Endothelial cell of umbilical vein (primary cell): Measurements from ENCODE around the gene KCNMB4. TPM values are rescaled to one million over a fixed set of nuclear protein-coding genes. Genes with fewer than 3 reads are reported as not detected.
A peak's percentile ranks its signal among the peaks of the same experiment; 100 is the strongest.

Source experiments
- BruUV-seq: library from RNA; stranded (reverse); fragments of 400-500 nt; replicated peaks from 2 replicates; lab custom pipeline; 2021; lab: Mats Ljungman, UMichigan
- CTCF ChIA-PET: fragments of 300-600, 350-600 bp; sonication (Branson Sonifier 250); formaldehyde crosslinking; loops from one replicate; lab custom pipeline; 2021; ENCODE audit warnings: antibody characterized with exemption, inconsistent platforms; lab: Charles Lee
- POLR2A ChIA-PET: fragments of 300-600, 350-600 bp; sonication (Branson Sonifier 250); formaldehyde crosslinking; loops from one replicate; lab custom pipeline; 2021; ENCODE audit warnings: antibody characterized with exemption, inconsistent platforms; lab: Charles Lee
- DNase-seq: peaks from one replicate; pipeline ENCODE4 v3.0.0-alpha.2; 2011; ENCODE audit warnings: low read depth, low spot score
- FAIRE-seq: peaks from 2 replicates; lab custom pipeline; 2011; peaks lifted over from hg19 to GRCh38; lab: Jason Lieb, UNC
- H2AFZ ChIP-seq: 2 replicates; pipeline ENCODE4 v1.6.0; 2012; ENCODE audit warnings: low read depth, low read length, control low read depth, inconsistent platforms
- H3K27ac ChIP-seq: 2 replicates; pipeline ENCODE4 v1.5.1; 2011; ENCODE audit warnings: low read depth, mild to moderate bottlenecking, control low read depth, low read length, moderate library complexity; ENCODE audit not compliant: insufficient read depth
- H3K27me3 ChIP-seq, 2 experiments: 2 replicates each; pipeline versions ENCODE4 v1.6.0 to v1.6.1; 2011; ENCODE audit warnings: low read length in 2 of 2, mixed read lengths in 1 of 2; ENCODE audit not compliant: control insufficient read depth in 2 of 2, insufficient read depth in 2 of 2
- H3K36me3 ChIP-seq, 2 experiments: 2 replicates in 1 of 2; 3 replicates in 1 of 2; pipeline ENCODE4 v1.5.1; 2011; ENCODE audit warnings: low read length in 2 of 2, mild to moderate bottlenecking in 1 of 2, moderate library complexity in 1 of 2; ENCODE audit not compliant: control insufficient read depth in 2 of 2, insufficient read depth in 2 of 2; ENCODE audit errors: extremely low read depth in 1 of 2
- H3K4me1 ChIP-seq: 3 replicates; pipeline ENCODE4 v1.5.1; 2011; ENCODE audit warnings: mild to moderate bottlenecking, low read length; ENCODE audit not compliant: control insufficient read depth, insufficient read depth; ENCODE audit errors: extremely low read depth
- H3K4me2 ChIP-seq: 2 replicates; pipeline ENCODE4 v1.6.1; 2011; ENCODE audit warnings: low read length, control low read depth, mixed read lengths; ENCODE audit not compliant: insufficient read depth
- H3K4me3 ChIP-seq, 3 experiments: fragments of 200-600 bp in 1 of 3; sonication (generic), shearing (Covaris generic) in 1 of 3; replicated peaks in 1 of 3; 2 replicates each; pipeline ENCODE4 v1.5.1; 2011 to 2016; ENCODE audit warnings: control low read depth in 3 of 3, low read length in 3 of 3, mild to moderate bottlenecking in 2 of 3, inconsistent platforms in 1 of 3, low read depth in 1 of 3, moderate library complexity in 1 of 3; ENCODE audit not compliant: insufficient read depth in 1 of 3
- H3K79me2 ChIP-seq: 2 replicates; pipeline ENCODE4 v1.6.0; 2012; ENCODE audit warnings: low read length, inconsistent platforms; ENCODE audit not compliant: control insufficient read depth, insufficient read depth
- H3K9ac ChIP-seq: replicated peaks from 2 replicates; pipeline ENCODE3; 2011; ENCODE audit warnings: low read length, control low read depth; ENCODE audit not compliant: insufficient read depth; ENCODE audit errors: extremely low read depth
- H3K9me1 ChIP-seq: replicated peaks from 3 replicates; pipeline ENCODE4 v1.6.0; 2011; ENCODE audit warnings: mild to moderate bottlenecking, low read length; ENCODE audit not compliant: control insufficient read depth, insufficient read depth; ENCODE audit errors: extremely low read depth
- H3K9me3 ChIP-seq: replicated peaks from 2 replicates; pipeline ENCODE4 v1.5.1; 2012; ENCODE audit warnings: low read length, inconsistent platforms; ENCODE audit not compliant: control insufficient read depth, insufficient read depth
- H4K20me1 ChIP-seq: replicated peaks from 2 replicates; pipeline ENCODE3; 2011; ENCODE audit warnings: mild to moderate bottlenecking, low read length; ENCODE audit not compliant: control insufficient read depth, insufficient read depth; ENCODE audit errors: extremely low read depth
- CTCF ChIP-seq, 2 donors: IDR thresholded peaks; 1 replicate in 1 of 2; 2 replicates in 1 of 2; pipeline ENCODE4 v1.5.1; 2011; ENCODE audit warnings: low read length in 2 of 2, mild to moderate bottlenecking in 2 of 2, moderate library complexity in 2 of 2, control low read depth in 1 of 2, inconsistent platforms in 1 of 2, low read depth in 1 of 2; ENCODE audit not compliant: insufficient read depth in 1 of 2; ENCODE audit errors: extremely low read depth in 1 of 2
- EZH2 ChIP-seq: IDR thresholded peaks from 2 replicates; pipeline ENCODE4 v1.6.1; 2012; ENCODE audit warnings: borderline replicate concordance, low read depth, mild to moderate bottlenecking, moderate library complexity, low read length, inconsistent platforms; ENCODE audit not compliant: severe bottlenecking
- FOS ChIP-seq: IDR thresholded peaks from 2 replicates; pipeline ENCODE4 v1.6.1; 2011; ENCODE audit warnings: mild to moderate bottlenecking, low read length, moderate library complexity, borderline replicate concordance; ENCODE audit not compliant: insufficient read depth
- GATA2 ChIP-seq: IDR thresholded peaks from 2 replicates; pipeline ENCODE4 v1.7.0; 2011; ENCODE audit warnings: low read depth, mild to moderate bottlenecking, moderate library complexity, mixed read lengths, low read length; ENCODE audit not compliant: insufficient read length, insufficient read depth
- JUN ChIP-seq: IDR thresholded peaks from 2 replicates; pipeline ENCODE4 v1.6.1; 2011; ENCODE audit warnings: borderline replicate concordance, low read depth; ENCODE audit not compliant: insufficient read length, insufficient read depth
- MAX ChIP-seq: IDR thresholded peaks from 2 replicates; pipeline ENCODE4 v1.6.1; 2011; ENCODE audit not compliant: insufficient read depth, insufficient read length
- POLR2AphosphoS5 ChIP-seq: IDR thresholded peaks from 2 replicates; pipeline ENCODE4 v1.6.1; 2012; ENCODE audit warnings: low read depth, mild to moderate bottlenecking, control low read depth, low read length, moderate library complexity; ENCODE audit not compliant: insufficient read depth
- dilution Hi-C: fragments of 300-500 bp; cut with MboI; formaldehyde crosslinking; loops from one replicate; pipeline ENCODE4 v1.15.0; 2019; ENCODE audit warnings: low sequenced_read_pairs; ENCODE audit not compliant: extremely low pct_ligation_motif_present
- intact Hi-C: fragments of 100-400 bp; cut with micrococcal nuclease; formaldehyde crosslinking; loops from one replicate; pipeline ENCODE4 v1.10.0; 2022
- polyA plus RNA-seq, 4 experiments: library from polyadenylated mRNA; depleted of rRNA in 3 of 4; stranded (reverse) in 3 of 4; unstranded in 1 of 4; fragments of >200 nt; gene quantifications; 2 replicates each; pipeline versions ENCODE4 v1.2.1 to v1.2.3, GENCODE V29; 2011 to 2012; ENCODE audit warnings: missing spikeins in 1 of 4
- total RNA-seq: library from RNA; stranded (reverse); gene quantifications from 2 replicates; pipeline ENCODE4 v1.2.3, GENCODE V29; 2021

Gene KCNMB4
- total and polyA plus RNA-seq, 2 donors (not counting 3 experiments of a cell fraction or from before 2014, with no cell fraction given): 0.97 to 2.0 TPM

GRCh38 chr12:70365398-70365647, 767 bp upstream of the KCNMB4 start:
- peaks cover 14% of the 10 kb centered on the region for H3K4me1 ChIP-seq
- no peak for TF ChIP-seq CTCF (IDR thresholded peaks at IDR 0.05; ENCODE audit: extremely low read depth in 1 of 2, insufficient read depth in 1 of 2, low read depth in 1 of 2, low read length in 2 of 2)
- TF ChIP-seq POLR2AphosphoS5: no peak
- TF ChIP-seq JUN: no peak
- no peak for TF ChIP-seq GATA2
- no peak for TF ChIP-seq MAX
- TF ChIP-seq FOS: no peak
- TF ChIP-seq EZH2: no peak
- BruUV-seq: no TSS peak
- POLR2A ChIA-PET: no interaction called here
- FAIRE-seq: no peak
- dilution Hi-C loops: no loop called here
- CTCF ChIA-PET: no interaction called here
- peak overlapping the region; percentile 74 for H2AFZ ChIP-seq
- peaks cover 16 to 33% of the 10 kb centered on the region in 2 experiments for H3K27me3 ChIP-seq
- no peaks in the 10 kb centered on the region for H3K36me3 ChIP-seq
- no peak overlapping the region for H3K27ac ChIP-seq
- peak overlapping the region; percentile 60 to 67 (median 64) for H3K4me3 ChIP-seq
- no peak overlapping the region for H3K9ac ChIP-seq
- intact Hi-C loops: loop anchor here (5.0 to 10.0 kb wide), 2 partner anchors 147 to 179 kb away; no protein-coding TSS in a partner anchor
- no peak for DNase-seq
- no peaks in the 10 kb centered on the region for H4K20me1 ChIP-seq
- H3K79me2 ChIP-seq: no peaks in the 10 kb centered on the region
- no peaks in the 10 kb centered on the region for H3K9me3 ChIP-seq
- H3K9me1 ChIP-seq: no peaks in the 10 kb centered on the region
- peak overlapping the region; percentile 80 for H3K4me2 ChIP-seq
